GM23338 (cell line): ENCODE results near the gene SMG9. TPM values are rescaled to one million over a fixed set of nuclear protein-coding genes. Genes with fewer than 3 reads are reported as not detected.

Experiments
- ATAC-seq: fragments of 200-7000 bp; cut with Tn5 transposase; 3 replicates; pipeline ENCODE4 v1.9.1; 2020
- DNase-seq: peaks from one replicate; pipeline ENCODE4 v3.0.0-alpha.2; 2015; ENCODE audit warnings: low spot score
- H2AFZ ChIP-seq: fragments of 200-600 bp; sonication (generic); 2 replicates; pipeline ENCODE4 v1.8.0; 2016; ENCODE audit warnings: antibody characterized with exemption, mild to moderate bottlenecking, moderate library complexity
- H3F3A ChIP-seq: fragments of 200-600 bp; sonication (generic); replicated peaks from 2 replicates; pipeline ENCODE4 v1.8.0; 2017; ENCODE audit warnings: antibody characterized with exemption, mixed run types, low read depth
- H3K27ac ChIP-seq: fragments of 200-600 bp; sonication (generic); 2 replicates; pipeline ENCODE4 v1.6.1; 2016; ENCODE audit warnings: low read depth
- H3K27me3 ChIP-seq: fragments of 200-600 bp; sonication (generic); 2 replicates; pipeline ENCODE4 v1.8.0; 2016; ENCODE audit warnings: mild to moderate bottlenecking, mixed run types, moderate library complexity; ENCODE audit not compliant: insufficient read depth
- H3K36me3 ChIP-seq: fragments of 200-600 bp; sonication (generic); 2 replicates; pipeline ENCODE4 v1.8.0; 2016; ENCODE audit warnings: mild to moderate bottlenecking; ENCODE audit not compliant: insufficient read depth
- H3K4me1 ChIP-seq: fragments of 200-600 bp; sonication (generic); 2 replicates; pipeline ENCODE4 v1.8.0; 2016; ENCODE audit warnings: mild to moderate bottlenecking, moderate library complexity; ENCODE audit not compliant: insufficient read depth
- H3K4me2 ChIP-seq: fragments of 200-600 bp; sonication (generic); 2 replicates; pipeline ENCODE4 v1.7.1; 2017; ENCODE audit warnings: mixed run types
- H3K4me3 ChIP-seq: fragments of 200-600 bp; sonication (generic); 2 replicates; pipeline ENCODE4 v1.6.1; 2016; ENCODE audit warnings: mixed run types
- H3K79me2 ChIP-seq: fragments of 200-600 bp; sonication (generic); replicated peaks from 2 replicates; pipeline ENCODE4 v1.8.0; 2017; ENCODE audit warnings: mild to moderate bottlenecking; ENCODE audit not compliant: insufficient read depth
- H3K9me2 ChIP-seq: fragments of 200-600 bp; sonication (generic); 2 replicates; pipeline ENCODE4 v1.8.0; 2017; ENCODE audit not compliant: insufficient read depth
- H4K20me1 ChIP-seq: fragments of 200-600 bp; sonication (generic); replicated peaks from 2 replicates; pipeline ENCODE4 v1.8.0; 2017; ENCODE audit warnings: mild to moderate bottlenecking; ENCODE audit not compliant: insufficient read depth
- H3K27ac Mint-ChIP-seq: 2 replicates; pipeline ENCODE4 v1.8.0; 2020; ENCODE audit warnings: inconsistent platforms, mild to moderate bottlenecking, moderate library complexity, mixed read lengths
- H3K27me3 Mint-ChIP-seq: 3 replicates; pipeline ENCODE4 v1.8.0; 2022; ENCODE audit warnings: low read depth, mild to moderate bottlenecking, moderate library complexity, mixed read lengths, inconsistent platforms; ENCODE audit not compliant: insufficient read depth, poor library complexity
- H3K36me3 Mint-ChIP-seq: 3 replicates; pipeline ENCODE4 v1.8.0; 2021; ENCODE audit warnings: low read depth, mild to moderate bottlenecking, inconsistent platforms, moderate library complexity, mixed read lengths
- H3K4me1 Mint-ChIP-seq: 3 replicates; pipeline ENCODE4 v1.8.0; 2020; ENCODE audit warnings: mild to moderate bottlenecking, inconsistent platforms, mixed read lengths
- H3K4me3 Mint-ChIP-seq: 3 replicates; pipeline ENCODE4 v1.8.0; 2021; ENCODE audit warnings: moderate library complexity, mild to moderate bottlenecking, inconsistent platforms, mixed read lengths
- H3K9me3 Mint-ChIP-seq: 3 replicates; pipeline ENCODE4 v1.8.0; 2020; ENCODE audit warnings: moderate library complexity, mild to moderate bottlenecking, inconsistent platforms, mixed read lengths
- CREB1 ChIP-seq: fragments of 250-450 bp; sonication (Bioruptor Pico); IDR thresholded peaks from 2 replicates; pipeline ENCODE4 v1.5.0; 2020; ENCODE audit warnings: low read depth, mild to moderate bottlenecking, moderate library complexity
- CTCF ChIP-seq, 2 experiments: fragments of 200-600 bp in 1 of 2; sonication (generic) in 1 of 2; conservative IDR thresholded peaks; 2 replicates each; pipeline versions ENCODE4 v1.5.1 to v1.6.1; 2016 to 2017; ENCODE audit warnings: antibody characterized with exemption in 2 of 2, low read depth in 2 of 2, mild to moderate bottlenecking in 2 of 2, moderate library complexity in 1 of 2
- EZH2 ChIP-seq: fragments of 200-600 bp; sonication (generic); IDR thresholded peaks from one replicate; pipeline ENCODE4 v1.8.0; 2017; ENCODE audit warnings: antibody characterized with exemption, mild to moderate bottlenecking, low read depth; ENCODE audit not compliant: unreplicated experiment
- EZH2phosphoT487 ChIP-seq: fragments of 200-600 bp; sonication (generic); IDR thresholded peaks from one replicate; pipeline ENCODE4 v1.8.1; 2018; ENCODE audit warnings: antibody characterized with exemption; ENCODE audit not compliant: unreplicated experiment
- JUNB ChIP-seq: IDR thresholded peaks from one replicate; pipeline ENCODE4 v1.6.1; 2016; ENCODE audit warnings: antibody characterized with exemption; ENCODE audit not compliant: unreplicated experiment
- NANOG ChIP-seq: IDR thresholded peaks from 2 replicates; pipeline ENCODE4 v1.6.1; 2016; ENCODE audit warnings: antibody characterized with exemption, borderline replicate concordance
- POLR2AphosphoS5 ChIP-seq: IDR thresholded peaks from 2 replicates; pipeline ENCODE4 v1.6.1; 2016; ENCODE audit warnings: antibody characterized with exemption, low read depth
- REST ChIP-seq: IDR thresholded peaks from one replicate; pipeline ENCODE4 v1.6.1; 2018; ENCODE audit warnings: antibody characterized with exemption; ENCODE audit not compliant: unreplicated experiment
- STAT1 ChIP-seq: IDR thresholded peaks from one replicate; pipeline ENCODE4 v1.6.1; 2016; ENCODE audit warnings: antibody characterized with exemption; ENCODE audit not compliant: unreplicated experiment
- ZNF114 ChIP-seq: fragments of 250-450 bp; sonication (Bioruptor Pico); IDR thresholded peaks from 2 replicates; pipeline ENCODE4 v1.5.0; 2020; ENCODE audit warnings: mild to moderate bottlenecking, moderate library complexity
- ZNF331 ChIP-seq: fragments of 250-450 bp; sonication (Bioruptor Pico); IDR thresholded peaks from 2 replicates; pipeline ENCODE4 v1.5.0; 2020; ENCODE audit warnings: low read depth, mild to moderate bottlenecking, moderate library complexity
- ZNF462 ChIP-seq: fragments of 250-450 bp; sonication (Bioruptor Pico); IDR thresholded peaks from 2 replicates; pipeline ENCODE4 v1.5.0; 2020; ENCODE audit warnings: mild to moderate bottlenecking, moderate library complexity
- polyA plus RNA-seq: library from polyadenylated mRNA; unstranded; fragments of >200 nt; fragmentation: Nextera tagmentation; extraction: Ambion mirVana; gene quantifications from 2 replicates; pipeline ENCODE4 v1.2.1, GENCODE V29; 2016
- total RNA-seq: library from RNA; depleted of rRNA; stranded (reverse); fragments of >200 nt; shearing (Covaris generic); gene quantifications from 2 replicates; pipeline ENCODE4 v1.2.3, GENCODE V29; 2014
- TF ChIP-seq, protein P1 (sequence below): IDR thresholded peaks from 2 replicates; pipeline ENCODE4 v1.6.1; 2016; ENCODE audit warnings: antibody characterized with exemption

SMG9 gene
- total and polyA plus RNA-seq, 2 experiments from 2014 or later = 13.2 to 14.0 TPM

DNA sequence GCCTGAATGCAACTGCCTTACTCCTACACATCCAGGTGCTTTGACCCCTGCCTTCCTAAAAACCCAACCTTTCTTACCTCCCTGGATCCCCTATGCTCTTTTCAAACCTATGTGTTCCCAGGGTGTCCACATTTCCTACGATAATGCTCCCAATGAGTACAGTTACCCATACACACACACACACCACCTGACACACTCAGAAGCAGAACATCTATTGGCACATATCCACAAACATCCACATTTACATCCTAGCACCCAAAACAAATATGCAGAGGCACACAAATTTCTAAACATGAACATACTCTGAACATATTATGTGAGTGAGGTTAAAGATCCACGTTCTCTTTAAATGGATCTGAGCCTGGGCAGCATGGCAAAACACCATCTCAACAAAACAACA, 62.4 kb downstream of the SMG9 start:
- H3K4me1 Mint-ChIP-seq = no peaks in the 10 kb centered on the region; the same call in 2 of the 3 replicates
- Histone ChIP-seq H3K79me2 (no peaks in the 10 kb centered on the region), H3K4me2 (no peak overlapping the region), H3K4me1 (no peaks in the 10 kb centered on the region), H3K36me3 (no peaks in the 10 kb centered on the region), H3K27me3 (no peaks in the 10 kb centered on the region), H4K20me1 (no peaks in the 10 kb centered on the region), H3K9me2 (no peaks in the 10 kb centered on the region), H3K4me3 (no peak overlapping the region), H2AFZ (no peak overlapping the region), H3K27ac (no peak overlapping the region), H3F3A (no peaks in the 10 kb centered on the region)
- H3K4me3 Mint-ChIP-seq = no peak overlapping the region
- DNase-seq (no peak), ATAC-seq (no peak)
- peaks cover 4% of the 10 kb centered on the region for H3K27me3 Mint-ChIP-seq
- H3K9me3 Mint-ChIP-seq = peaks cover 19% of the 10 kb centered on the region
- TF ChIP-seq ZNF114 (no peak), EZH2phosphoT487 (no peak), JUNB (no peak), REST (no peak), POLR2AphosphoS5 (no peak), NANOG (no peak), ZNF462 (CRISPR knock-in tag) (no peak), ZNF331 (CRISPR knock-in tag) (no peak), CTCF (conservative IDR thresholded peaks at IDR 0.05; ENCODE audit: low read depth in 2 of 2) (no peak), STAT1 (no peak), EZH2 (no peak), CREB1 (CRISPR knock-in tag) (no peak)
- TF ChIP-seq, protein P1, sequence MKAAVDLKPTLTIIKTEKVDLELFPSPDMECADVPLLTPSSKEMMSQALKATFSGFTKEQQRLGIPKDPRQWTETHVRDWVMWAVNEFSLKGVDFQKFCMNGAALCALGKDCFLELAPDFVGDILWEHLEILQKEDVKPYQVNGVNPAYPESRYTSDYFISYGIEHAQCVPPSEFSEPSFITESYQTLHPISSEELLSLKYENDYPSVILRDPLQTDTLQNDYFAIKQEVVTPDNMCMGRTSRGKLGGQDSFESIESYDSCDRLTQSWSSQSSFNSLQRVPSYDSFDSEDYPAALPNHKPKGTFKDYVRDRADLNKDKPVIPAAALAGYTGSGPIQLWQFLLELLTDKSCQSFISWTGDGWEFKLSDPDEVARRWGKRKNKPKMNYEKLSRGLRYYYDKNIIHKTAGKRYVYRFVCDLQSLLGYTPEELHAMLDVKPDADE = no peak
- H3K36me3 Mint-ChIP-seq = no peaks in the 10 kb centered on the region
- no peak overlapping the region for H3K27ac Mint-ChIP-seq
